Smooth muscle cell (in vitro differentiated cells): Measurements from ENCODE around the gene CLMN. TPM values are rescaled to one million over a fixed set of nuclear protein-coding genes. Genes with fewer than 3 reads are reported as not detected.

ENCODE experiments used
- DNase-seq: peaks from one replicate; lab custom pipeline; 2025; ENCODE audit not compliant: unreplicated experiment; lab: John Stamatoyannopoulos, UW
- H2AFZ ChIP-seq: fragments of 200-600 bp; sonication (generic); 2 replicates; pipeline ENCODE4 v1.6.0; 2016; ENCODE audit warnings: antibody characterized with exemption, low read depth, mild to moderate bottlenecking
- H3F3A ChIP-seq: fragments of 200-600 bp; sonication (generic); 2 replicates; pipeline ENCODE4 v1.6.0; 2017; ENCODE audit warnings: antibody characterized with exemption, low read depth
- H3K27ac ChIP-seq: fragments of 200-600 bp; sonication (generic); 2 replicates; pipeline ENCODE4 v1.5.1; 2016; ENCODE audit warnings: low read depth, mild to moderate bottlenecking
- H3K27me3 ChIP-seq: fragments of 200-600 bp; sonication (generic); 2 replicates; pipeline ENCODE4 v1.6.1; 2016; ENCODE audit warnings: low read depth, mild to moderate bottlenecking
- H3K36me3 ChIP-seq: fragments of 200-600 bp; sonication (generic); 2 replicates; pipeline ENCODE4 v1.5.1; 2016; ENCODE audit warnings: low read depth
- H3K4me1 ChIP-seq: fragments of 200-600 bp; sonication (generic); 2 replicates; pipeline ENCODE4 v1.5.1; 2016; ENCODE audit warnings: low read depth
- H3K4me2 ChIP-seq: fragments of 200-600 bp; sonication (generic); 2 replicates; pipeline ENCODE4 v1.6.0; 2016; ENCODE audit warnings: mild to moderate bottlenecking
- H3K4me3 ChIP-seq: fragments of 200-600 bp; sonication (generic); 2 replicates; pipeline ENCODE4 v1.5.1; 2016; ENCODE audit warnings: mild to moderate bottlenecking
- H3K79me2 ChIP-seq: fragments of 200-600 bp; sonication (generic); 2 replicates; pipeline ENCODE4 v1.6.0; 2016; ENCODE audit warnings: low read depth, mild to moderate bottlenecking
- H3K9ac ChIP-seq: fragments of 200-600 bp; sonication (generic); 2 replicates; pipeline ENCODE4 v1.6.0; 2016; ENCODE audit warnings: low read depth
- H3K9me3 ChIP-seq: fragments of 200-600 bp; sonication (generic); replicated peaks from 2 replicates; pipeline ENCODE4 v1.5.1; 2016; ENCODE audit warnings: low read depth
- H4K20me1 ChIP-seq: fragments of 200-600 bp; sonication (generic); 2 replicates; pipeline ENCODE4 v1.6.0; 2016; ENCODE audit warnings: low read depth
- CTCF ChIP-seq: fragments of 200-600 bp; sonication (generic); IDR thresholded peaks from 2 replicates; pipeline ENCODE4 v1.5.1; 2017; ENCODE audit warnings: borderline replicate concordance, mild to moderate bottlenecking, antibody characterized with exemption; ENCODE audit not compliant: insufficient read depth, poor library complexity, severe bottlenecking
- WGBS: methylation state at CpG from one replicate; pipeline ENCODE4 v1.1.7; 2016; ENCODE audit warnings: low lambda C conversion rate; 5-methylcytosine and 5-hydroxymethylcytosine counted together
- polyA plus RNA-seq: library from polyadenylated mRNA; unstranded; fragments of >200 nt; fragmentation: Nextera tagmentation; extraction: Ambion mirVana; gene quantifications from 2 replicates; pipeline ENCODE4 v1.2.1, GENCODE V29; 2016
- total RNA-seq: library from RNA; depleted of rRNA; stranded (reverse); fragments of >200 nt; gene quantifications from 2 replicates; pipeline ENCODE4 v1.2.3, GENCODE V29; 2014

The CLMN gene
- total and polyA plus RNA-seq, 2 experiments from 2014 or later: 1.3 to 3.5 TPM

GRCh38 chr14:95363468-95363954 lies 43.8 kb upstream of the CLMN start:
- WGBS: 84% methylated on average over 11 of the region's 11 CpGs
- no peaks in the 10 kb centered on the region for H3K36me3 ChIP-seq
- no peaks in the 10 kb centered on the region for H3K79me2 ChIP-seq
- H3K9ac ChIP-seq: no peak overlapping the region
- TF ChIP-seq CTCF: no peak
- H3K27ac ChIP-seq: no peak overlapping the region
- H3K4me2 ChIP-seq: no peak overlapping the region
- no peaks in the 10 kb centered on the region for H3F3A ChIP-seq
- no peaks in the 10 kb centered on the region for H3K9me3 ChIP-seq
- H3K27me3 ChIP-seq: peaks cover 54% of the 10 kb centered on the region
- no peak overlapping the region for H2AFZ ChIP-seq
- no peaks in the 10 kb centered on the region for H4K20me1 ChIP-seq
- no peaks in the 10 kb centered on the region for H3K4me1 ChIP-seq
- DNase-seq: no peak
- H3K4me3 ChIP-seq: no peak overlapping the region

- H3K4me2 ChIP-seq: no peak overlapping the region
- H3K9me3 ChIP-seq: no peaks in the 10 kb centered on the region
- H3K9ac ChIP-seq: no peak overlapping the region
- no peak for DNase-seq
- H2AFZ ChIP-seq: no peak overlapping the region
- no peaks in the 10 kb centered on the region for H3K4me1 ChIP-seq
- no peak overlapping the region for H3K4me3 ChIP-seq
- H4K20me1 ChIP-seq: no peaks in the 10 kb centered on the region
- H3F3A ChIP-seq: no peaks in the 10 kb centered on the region
- no peaks in the 10 kb centered on the region for H3K36me3 ChIP-seq
- no peaks in the 10 kb centered on the region for H3K79me2 ChIP-seq
- no peak overlapping the region for H3K27ac ChIP-seq
- peaks cover 54% of the 10 kb centered on the region for H3K27me3 ChIP-seq
- TF ChIP-seq CTCF: no peak
- WGBS: 47% methylated on average over 9 of the region's 9 CpGs
Observed at GRCh38 chr14:95362138-95362494, 42.4 kb upstream of the CLMN start.

- H3F3A ChIP-seq: no peaks in the 10 kb centered on the region
- H3K4me1 ChIP-seq: no peaks in the 10 kb centered on the region
- no peak overlapping the region for H3K9ac ChIP-seq
- DNase-seq: no peak
- no peaks in the 10 kb centered on the region for H3K9me3 ChIP-seq
- 20% methylated on average over 19 of the region's 19 CpGs for WGBS
- H3K4me3 ChIP-seq: no peak overlapping the region
- H3K27me3 ChIP-seq: peaks cover 54% of the 10 kb centered on the region
- H3K27ac ChIP-seq: no peak overlapping the region
- no peaks in the 10 kb centered on the region for H3K79me2 ChIP-seq
- H4K20me1 ChIP-seq: no peaks in the 10 kb centered on the region
- no peaks in the 10 kb centered on the region for H3K36me3 ChIP-seq
- TF ChIP-seq CTCF: peak; percentile 66
- H3K4me2 ChIP-seq: no peak overlapping the region
- H2AFZ ChIP-seq: no peak overlapping the region
Observed at GRCh38 chr14:95361373-95362137, 41.8 kb upstream of the CLMN start.

- no peaks in the 10 kb centered on the region for H3K4me1 ChIP-seq
- no peak overlapping the region for H3K4me3 ChIP-seq
- no peak overlapping the region for H3K9ac ChIP-seq
- TF ChIP-seq CTCF: no peak
- WGBS: 92% methylated on average over 9 of the region's 9 CpGs
- no peaks in the 10 kb centered on the region for H3K79me2 ChIP-seq
- no peak overlapping the region for H3K4me2 ChIP-seq
- DNase-seq: no peak
- H3K27me3 ChIP-seq: peaks cover 52% of the 10 kb centered on the region
- H3K36me3 ChIP-seq: no peaks in the 10 kb centered on the region
- no peaks in the 10 kb centered on the region for H4K20me1 ChIP-seq
- H2AFZ ChIP-seq: no peak overlapping the region
- H3F3A ChIP-seq: no peaks in the 10 kb centered on the region
- no peaks in the 10 kb centered on the region for H3K9me3 ChIP-seq
- H3K27ac ChIP-seq: no peak overlapping the region
Observed at GRCh38 chr14:95360828-95361227, 41.1 kb upstream of the CLMN start.
